IMR-90 (cell line): ENCODE data around the gene SLC44A5. TPM values are rescaled to one million over a fixed set of nuclear protein-coding genes. Genes with fewer than 3 reads are reported as not detected.

ENCODE experiments used
- ATAC-seq: fragments of 200-7000 bp; cut with Tn5 transposase; 2 replicates; pipeline ENCODE4 v1.9.1; 2020; ENCODE audit warnings: low read depth, mild to moderate bottlenecking, moderate library complexity
- BruUV-seq: library from RNA; stranded (reverse); fragments of 400-500 nt; replicated peaks from 2 replicates; lab custom pipeline; 2021; lab: Mats Ljungman, UMichigan
- CTCF ChIA-PET: fragments of 300-600 bp; formaldehyde crosslinking; extraction: SDS; loops from one replicate; lab custom pipeline; 2021; ENCODE audit warnings: antibody characterized with exemption; lab: Yijun Ruan, JAX
- POLR2A ChIA-PET: fragments of 300-600 bp; sonication (Branson Sonifier 250); formaldehyde crosslinking; loops from one replicate; lab custom pipeline; 2022; ENCODE audit warnings: antibody characterized with exemption; ENCODE audit not compliant: unreplicated experiment; lab: Charles Lee
- DNase-seq: peaks from one replicate; pipeline ENCODE4 v3.0.0; 2013
- H2AFZ ChIP-seq: replicated peaks from 2 replicates; pipeline ENCODE3; 2013; ENCODE audit warnings: low read length, mild to moderate bottlenecking; ENCODE audit not compliant: poor library complexity
- H2AK5ac ChIP-seq: 2 replicates; pipeline ENCODE4 v1.6.1; 2013; ENCODE audit warnings: low read depth, low read length, inconsistent platforms
- H2AK9ac ChIP-seq: replicated peaks from 2 replicates; pipeline ENCODE3; 2013; ENCODE audit warnings: mild to moderate bottlenecking, low read depth, low read length, moderate library complexity; ENCODE audit not compliant: poor library complexity
- H2BK120ac ChIP-seq: 2 replicates; pipeline ENCODE4 v1.6.1; 2013; ENCODE audit warnings: low read depth, low read length, inconsistent platforms
- H2BK15ac ChIP-seq: 3 replicates; pipeline ENCODE4 v1.6.1; 2013; ENCODE audit warnings: low read depth, low read length, inconsistent platforms
- H2BK20ac ChIP-seq: 2 replicates; pipeline ENCODE4 v1.6.1; 2013; ENCODE audit warnings: low read depth, mild to moderate bottlenecking, inconsistent platforms, low read length, moderate library complexity
- H2BK5ac ChIP-seq: 2 replicates; pipeline ENCODE4 v1.6.1; 2013; ENCODE audit warnings: mild to moderate bottlenecking, low read depth, low read length, inconsistent platforms; ENCODE audit not compliant: poor library complexity, severe bottlenecking
- H3K14ac ChIP-seq: replicated peaks from 2 replicates; pipeline ENCODE4 v1.6.1; 2013; ENCODE audit warnings: low read depth, low read length, inconsistent platforms
- H3K18ac ChIP-seq: 2 replicates; pipeline ENCODE4 v1.6.1; 2013; ENCODE audit warnings: low read depth, low read length, control low read depth
- H3K23ac ChIP-seq: 2 replicates; pipeline ENCODE4 v1.6.1; 2013; ENCODE audit warnings: low read depth, low read length, inconsistent platforms
- H3K27ac ChIP-seq: 2 replicates; pipeline ENCODE4 v1.5.1; 2013; ENCODE audit warnings: mild to moderate bottlenecking, control low read depth, low read length; ENCODE audit not compliant: insufficient read depth
- H3K27me3 ChIP-seq: 2 replicates; pipeline ENCODE4 v1.6.1; 2013; ENCODE audit warnings: low read length; ENCODE audit not compliant: control insufficient read depth, insufficient read depth
- H3K36me3 ChIP-seq: 2 replicates; pipeline ENCODE4 v1.6.1; 2013; ENCODE audit warnings: low read length, mixed read lengths; ENCODE audit not compliant: control insufficient read depth, insufficient read depth
- H3K4ac ChIP-seq: 2 replicates; pipeline ENCODE4 v1.6.1; 2013; ENCODE audit warnings: low read depth, low read length, inconsistent platforms
- H3K4me1 ChIP-seq: 2 replicates; pipeline ENCODE4 v1.6.1; 2013; ENCODE audit warnings: low read length, mixed read lengths; ENCODE audit not compliant: control insufficient read depth, insufficient read depth
- H3K4me2 ChIP-seq: 2 replicates; pipeline ENCODE4 v1.6.1; 2013; ENCODE audit warnings: low read depth, mild to moderate bottlenecking, control low read depth, low read length, moderate library complexity
- H3K4me3 ChIP-seq: 2 replicates; pipeline ENCODE4 v1.5.1; 2013; ENCODE audit warnings: low read depth, mild to moderate bottlenecking, control low read depth, low read length, moderate library complexity; ENCODE audit not compliant: insufficient read depth
- H3K56ac ChIP-seq: 2 replicates; pipeline ENCODE4 v1.6.1; 2013; ENCODE audit warnings: low read length, inconsistent platforms; ENCODE audit not compliant: insufficient read depth; ENCODE audit errors: extremely low read depth
- H3K79me1 ChIP-seq, 2 experiments: 2 replicates each; pipeline ENCODE4 v1.6.1; 2013; ENCODE audit warnings: low read length in 2 of 2, inconsistent platforms in 1 of 2, low read depth in 1 of 2
- H3K9ac ChIP-seq: 2 replicates; pipeline ENCODE4 v1.6.1; 2013; ENCODE audit warnings: low read depth, low read length, control low read depth
- H3K9me1 ChIP-seq: 2 replicates; pipeline ENCODE4 v1.6.1; 2013; ENCODE audit warnings: low read length, inconsistent platforms; ENCODE audit not compliant: insufficient read depth
- H3K9me3 ChIP-seq: 2 replicates; pipeline ENCODE4 v1.6.1; 2013; ENCODE audit warnings: low read length; ENCODE audit not compliant: control insufficient read depth, insufficient read depth
- H4K20me1 ChIP-seq: 2 replicates; pipeline ENCODE4 v1.6.1; 2013; ENCODE audit warnings: low read length, inconsistent platforms; ENCODE audit not compliant: insufficient read depth
- H4K5ac ChIP-seq: 2 replicates; pipeline ENCODE4 v1.6.1; 2013; ENCODE audit warnings: mild to moderate bottlenecking, low read depth, low read length, control low read depth
- H4K8ac ChIP-seq, 2 experiments: 2 replicates each; pipeline ENCODE4 v1.6.1; 2013; ENCODE audit warnings: low read depth in 2 of 2, low read length in 2 of 2, control low read depth in 1 of 2, inconsistent platforms in 1 of 2
- H4K91ac ChIP-seq: 2 replicates; pipeline ENCODE4 v1.6.1; 2013; ENCODE audit warnings: low read depth, low read length, inconsistent platforms; ENCODE audit not compliant: insufficient read depth
- BHLHE40 ChIP-seq: fragments of 150-350 bp; IDR thresholded peaks from 2 replicates; pipeline ENCODE4 v1.6.1; 2016; ENCODE audit warnings: mild to moderate bottlenecking, low read depth, low read length
- CEBPB ChIP-seq: IDR thresholded peaks from 2 replicates; pipeline ENCODE4 v1.6.1; 2012; ENCODE audit warnings: low read depth, low read length, improper control_type of control experiment
- CHD1 ChIP-seq: IDR thresholded peaks from 2 replicates; pipeline ENCODE4 v1.6.1; 2012; ENCODE audit warnings: low read depth, low read length, improper control_type of control experiment
- ELK1 ChIP-seq: fragments of 150-350 bp; IDR thresholded peaks from 2 replicates; pipeline ENCODE4 v1.6.1; 2016; ENCODE audit warnings: low read depth, mild to moderate bottlenecking, low read length, moderate library complexity, borderline replicate concordance
- FOS ChIP-seq: fragments of 150-350 bp; IDR thresholded peaks from 2 replicates; pipeline ENCODE4 v1.6.1; 2016; ENCODE audit warnings: low read depth, low read length
- MAFK ChIP-seq: IDR thresholded peaks from 2 replicates; pipeline ENCODE4 v1.6.1; 2012; ENCODE audit warnings: low read depth, low read length, improper control_type of control experiment
- MAZ ChIP-seq: IDR thresholded peaks from 2 replicates; pipeline ENCODE4 v1.6.1; 2012; ENCODE audit warnings: low read depth, mild to moderate bottlenecking, low read length, improper control_type of control experiment, moderate library complexity, borderline replicate concordance
- MXI1 ChIP-seq: IDR thresholded peaks from 2 replicates; pipeline ENCODE4 v1.6.1; 2012; ENCODE audit warnings: low read depth, mild to moderate bottlenecking, low read length, moderate library complexity, borderline replicate concordance
- NFE2L2 ChIP-seq: fragments of 150-350 bp; IDR thresholded peaks from 2 replicates; pipeline ENCODE4 v1.6.1; 2016; ENCODE audit warnings: low read depth, mild to moderate bottlenecking, low read length
- POLR2A ChIP-seq: IDR thresholded peaks from 2 replicates; pipeline ENCODE4 v1.6.1; 2012; ENCODE audit warnings: mild to moderate bottlenecking, low read depth, low read length
- RAD21 ChIP-seq: IDR thresholded peaks from 2 replicates; pipeline ENCODE4 v1.6.1; 2012; ENCODE audit warnings: low read length, improper control_type of control experiment
- RCOR1 ChIP-seq: IDR thresholded peaks from 2 replicates; pipeline ENCODE4 v1.6.1; 2012; ENCODE audit warnings: mild to moderate bottlenecking, low read length, improper control_type of control experiment; ENCODE audit not compliant: insufficient replicate concordance
- RFX5 ChIP-seq: IDR thresholded peaks from 2 replicates; pipeline ENCODE4 v1.8.0; 2012; ENCODE audit warnings: low read depth, mild to moderate bottlenecking, low read length, moderate library complexity
- SMC3 ChIP-seq: fragments of 150-350 bp; IDR thresholded peaks from 2 replicates; pipeline ENCODE4 v1.6.1; 2016; ENCODE audit warnings: low read depth, mild to moderate bottlenecking, antibody characterized with exemption, low read length, moderate library complexity
- USF2 ChIP-seq: fragments of 150-350 bp; IDR thresholded peaks from 2 replicates; pipeline ENCODE4 v1.6.1; 2017; ENCODE audit warnings: mild to moderate bottlenecking, antibody characterized with exemption, low read length, low read depth
- WGBS, 2 experiments: methylation state at CpG; one replicate each; pipeline versions ENCODE4 v1.1.5 to v1.1.7; 2013; ENCODE audit warnings: missing lambda C conversion rate in 2 of 2; ENCODE audit not compliant: insufficient read length in 1 of 2; ENCODE audit errors: extremely low coverage in 2 of 2; 5-methylcytosine and 5-hydroxymethylcytosine counted together
- dilution Hi-C: fragments of 300-500 bp; cut with HindIII; formaldehyde crosslinking; loops from one replicate; pipeline ENCODE4 v1.14.3; 2018; ENCODE audit warnings: low sequenced_read_pairs; ENCODE audit not compliant: unreplicated experiment
- in situ Hi-C: fragments of 300-500 bp; cut with MboI; formaldehyde crosslinking; loops from 3 replicates; pipeline ENCODE4 v1.14.3; 2019; ENCODE audit warnings: low sequenced_read_pairs, inconsistent platforms, mixed read lengths
- intact Hi-C: fragments of 100-400 bp; cut with micrococcal nuclease; formaldehyde crosslinking; loops from 2 replicates; pipeline ENCODE4 v1.10.0; 2022
- polyA plus RNA-seq, 3 experiments: library from polyadenylated mRNA; depleted of rRNA; stranded (reverse); fragments of >200 nt; gene quantifications; 2 replicates each; pipeline ENCODE4 v1.2.3, GENCODE V29; 2012; ENCODE audit warnings: low replicate concordance in 1 of 3
- total RNA-seq: library from RNA; depleted of rRNA; stranded (reverse); fragments of >200 nt; gene quantifications from 2 replicates; pipeline ENCODE4 v1.2.3, GENCODE V29; 2012
- TF ChIP-seq, protein P1 (sequence below): conservative IDR thresholded peaks from 2 replicates; pipeline ENCODE4 v1.5.1; 2012; ENCODE audit warnings: mild to moderate bottlenecking, low read depth, low read length, improper control_type of control experiment

SLC44A5 gene
- total and polyA plus RNA-seq, 2 of the 4 experiments (the other 2 are of a cell fraction): under 0.01 TPM; not detected in 1

DNA sequence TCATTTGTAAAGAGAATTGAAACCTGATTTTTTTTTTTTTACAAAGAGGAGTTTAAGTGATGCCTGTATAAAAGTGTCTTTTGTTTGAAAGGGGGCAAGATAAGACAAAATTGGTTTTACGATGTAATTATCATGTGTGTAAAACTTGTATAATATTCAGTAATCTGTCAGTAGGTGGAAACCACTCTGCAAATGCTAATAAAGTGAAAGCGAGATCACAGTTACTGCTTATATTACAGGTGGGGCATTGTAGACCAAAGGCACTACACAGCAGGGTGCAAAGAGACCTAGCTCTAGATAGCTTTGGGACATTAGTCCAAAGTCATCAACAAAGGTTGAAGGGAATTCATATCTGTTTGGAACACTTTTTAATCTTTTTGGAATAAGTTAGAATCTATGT, 302.5 kb downstream of the SLC44A5 start:
- DNase-seq (no peak), ATAC-seq (no peak)
- in situ Hi-C loops (no loop called here), dilution Hi-C loops (no loop called here), intact Hi-C loops (no loop called here)
- Histone ChIP-seq H4K8ac (no peak overlapping the region), H3K4me2 (no peak overlapping the region), H3K9ac (no peak overlapping the region), H3K9me1 (no peaks in the 10 kb centered on the region), H2BK5ac (no peak overlapping the region), H2AFZ (no peak overlapping the region), H2BK120ac (no peak overlapping the region), H3K23ac (no peak overlapping the region), H2AK5ac (no peak overlapping the region), H3K4me1 (no peaks in the 10 kb centered on the region), H4K5ac (no peak overlapping the region), H2AK9ac (no peak overlapping the region), H4K20me1 (no peaks in the 10 kb centered on the region), H3K18ac (no peak overlapping the region), H3K9me3 (no peaks in the 10 kb centered on the region), H3K4me3 (no peak overlapping the region), H3K27ac (no peak overlapping the region), H3K27me3 (no peaks in the 10 kb centered on the region), H3K79me1 (no peaks in the 10 kb centered on the region), H4K91ac (no peak overlapping the region), H3K56ac (no peak overlapping the region), H2BK20ac (no peak overlapping the region), H2BK15ac (no peak overlapping the region), H3K4ac (no peak overlapping the region), H3K14ac (no peak overlapping the region), H3K36me3 (no peaks in the 10 kb centered on the region)
- POLR2A ChIA-PET: no interaction called here
- TF ChIP-seq USF2 (no peak), RFX5 (no peak), MAZ (no peak), RAD21 (no peak), MAFK (no peak), FOS (no peak), CEBPB (no peak), MXI1 (no peak), RCOR1 (no peak), NFE2L2 (no peak), ELK1 (no peak), BHLHE40 (no peak), CHD1 (no peak), POLR2A (no peak), SMC3 (no peak)
- TF ChIP-seq, protein P1, sequence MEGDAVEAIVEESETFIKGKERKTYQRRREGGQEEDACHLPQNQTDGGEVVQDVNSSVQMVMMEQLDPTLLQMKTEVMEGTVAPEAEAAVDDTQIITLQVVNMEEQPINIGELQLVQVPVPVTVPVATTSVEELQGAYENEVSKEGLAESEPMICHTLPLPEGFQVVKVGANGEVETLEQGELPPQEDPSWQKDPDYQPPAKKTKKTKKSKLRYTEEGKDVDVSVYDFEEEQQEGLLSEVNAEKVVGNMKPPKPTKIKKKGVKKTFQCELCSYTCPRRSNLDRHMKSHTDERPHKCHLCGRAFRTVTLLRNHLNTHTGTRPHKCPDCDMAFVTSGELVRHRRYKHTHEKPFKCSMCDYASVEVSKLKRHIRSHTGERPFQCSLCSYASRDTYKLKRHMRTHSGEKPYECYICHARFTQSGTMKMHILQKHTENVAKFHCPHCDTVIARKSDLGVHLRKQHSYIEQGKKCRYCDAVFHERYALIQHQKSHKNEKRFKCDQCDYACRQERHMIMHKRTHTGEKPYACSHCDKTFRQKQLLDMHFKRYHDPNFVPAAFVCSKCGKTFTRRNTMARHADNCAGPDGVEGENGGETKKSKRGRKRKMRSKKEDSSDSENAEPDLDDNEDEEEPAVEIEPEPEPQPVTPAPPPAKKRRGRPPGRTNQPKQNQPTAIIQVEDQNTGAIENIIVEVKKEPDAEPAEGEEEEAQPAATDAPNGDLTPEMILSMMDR: no peak
- CTCF ChIA-PET: interaction anchor here (0.7 kb wide), 2 partner anchors 10 to 72 kb away, joined by 4 to 6 read pairs; no protein-coding TSS in a partner anchor
- WGBS, 2 experiments: 60% methylated on average over 1 of the region's 2 CpGs; no CpG with 5 or more reads in 1 of the 2 experiments
- BruUV-seq: no TSS peak
